Naive B cell (primary cell): ENCODE measurements around the gene MAGEB4. TPM values are rescaled to one million over a fixed set of nuclear protein-coding genes. Genes with fewer than 3 reads are reported as not detected.

ENCODE experiments used
- ATAC-seq, 2 donors: fragments of 150-1000 bp; cut with Tn5 transposase; 2 replicates each; pipeline ENCODE4 v1.10.0; 2021; ENCODE audit warnings: low read depth in 2 of 2, mild to moderate bottlenecking in 2 of 2, moderate library complexity in 2 of 2
- DNase-seq: peaks from one replicate; pipeline ENCODE4 v3.0.0; 2022
- H3K27ac Mint-ChIP-seq, 6 donors: one replicate each; pipeline ENCODE4 v1.8.0; 2020 to 2022; ENCODE audit warnings: mild to moderate bottlenecking in 6 of 6, mixed read lengths in 6 of 6, moderate library complexity in 5 of 6, inconsistent platforms in 2 of 6
- H3K27me3 Mint-ChIP-seq, 3 donors: one replicate each; pipeline ENCODE4 v1.8.0; 2021 to 2022; ENCODE audit warnings: mixed read lengths in 3 of 3, mild to moderate bottlenecking in 1 of 3
- H3K36me3 Mint-ChIP-seq, 2 donors: one replicate each; pipeline ENCODE4 v1.8.0; 2020 to 2022; ENCODE audit warnings: mixed read lengths in 2 of 2, inconsistent platforms in 1 of 2, mild to moderate bottlenecking in 1 of 2
- H3K4me1 Mint-ChIP-seq, 3 donors: one replicate each; pipeline ENCODE4 v1.8.0; 2020 to 2022; ENCODE audit warnings: mixed read lengths in 3 of 3, inconsistent platforms in 1 of 3, mild to moderate bottlenecking in 1 of 3, moderate library complexity in 1 of 3
- H3K4me3 Mint-ChIP-seq, 8 donors: one replicate each; pipeline ENCODE4 v1.8.0; 2020 to 2022; ENCODE audit warnings: mild to moderate bottlenecking in 8 of 8, mixed read lengths in 8 of 8, moderate library complexity in 8 of 8, inconsistent platforms in 2 of 8
- H3K9me3 Mint-ChIP-seq, 7 donors: one replicate each; pipeline ENCODE4 v1.8.0; 2020 to 2022; ENCODE audit warnings: mixed read lengths in 7 of 7, mild to moderate bottlenecking in 5 of 7, inconsistent platforms in 2 of 7, moderate library complexity in 1 of 7
- polyA plus RNA-seq, 6 donors: library from polyadenylated mRNA; unstranded; fragments of 300-500 nt; fragmentation: Illumina TruSeq; gene quantifications; one replicate each; pipeline ENCODE4 v1.2.3, GENCODE V29; 2021; ENCODE audit warnings: low read depth in 6 of 6

MAGEB4 gene
- polyA plus RNA-seq, 6 donors from 2014 or later: not detected

GRCh38 chrX:30253257-30253656, 11.5 kb downstream of the MAGEB4 start:
- no peak overlapping the region for H3K4me3 Mint-ChIP-seq
- ATAC-seq (no peak), DNase-seq (no peak)
- no peaks in the 10 kb centered on the region for H3K27me3 Mint-ChIP-seq
- no peaks in the 10 kb centered on the region for H3K36me3 Mint-ChIP-seq
- H3K4me1 Mint-ChIP-seq: no peaks in the 10 kb centered on the region
- H3K9me3 Mint-ChIP-seq: peaks cover 0 to 24% (median 9%) of the 10 kb centered on the region in 7 donors
- no peak overlapping the region for H3K27ac Mint-ChIP-seq

- Mint-ChIP-seq H3K27ac (no peak overlapping the region), H3K4me3 (no peak overlapping the region), H3K27me3 (no peaks in the 10 kb centered on the region), H3K4me1 (no peaks in the 10 kb centered on the region), H3K36me3 (no peaks in the 10 kb centered on the region), H3K9me3 (peaks cover 0 to 19% (median 6%) of the 10 kb centered on the region in 7 donors)
- ATAC-seq: no peak
- DNase-seq: no peak
Measured at GRCh38 chrX:30259927-30260326, 18.1 kb downstream of the MAGEB4 start.

- Mint-ChIP-seq H3K9me3 (peaks cover 0 to 9% (median 2%) of the 10 kb centered on the region in 7 donors), H3K27me3 (peaks cover 0 to 3% (median 0%) of the 10 kb centered on the region in 3 donors), H3K36me3 (no peaks in the 10 kb centered on the region), H3K4me3 (no peak overlapping the region), H3K27ac (no peak overlapping the region), H3K4me1 (no peaks in the 10 kb centered on the region)
- ATAC-seq (no peak), DNase-seq (no peak)
Measured at GRCh38 chrX:30261012-30261411, 19.2 kb downstream of the MAGEB4 start.

GRCh38 chrX:30262763-30263162, 21.0 kb downstream of the MAGEB4 start:
- DNase-seq: no peak
- no peak for ATAC-seq
- H3K9me3 Mint-ChIP-seq: no peaks in the 10 kb centered on the region
- no peaks in the 10 kb centered on the region for H3K4me1 Mint-ChIP-seq
- no peaks in the 10 kb centered on the region for H3K36me3 Mint-ChIP-seq
- peaks cover 0 to 3% (median 0%) of the 10 kb centered on the region in 3 donors for H3K27me3 Mint-ChIP-seq
- H3K4me3 Mint-ChIP-seq: no peak overlapping the region
- H3K27ac Mint-ChIP-seq: no peak overlapping the region

GRCh38 chrX:30270639-30271038, 28.8 kb downstream of the MAGEB4 start:
- peaks cover 0 to 2% (median 0%) of the 10 kb centered on the region in 7 donors for H3K9me3 Mint-ChIP-seq
- no peak for DNase-seq
- H3K4me1 Mint-ChIP-seq: no peaks in the 10 kb centered on the region
- peaks cover 3 to 12% (median 8%) of the 10 kb centered on the region in 3 donors for H3K27me3 Mint-ChIP-seq
- H3K36me3 Mint-ChIP-seq: no peaks in the 10 kb centered on the region
- ATAC-seq: no peak
- no peak overlapping the region for H3K4me3 Mint-ChIP-seq
- H3K27ac Mint-ChIP-seq: no peak overlapping the region

- no peak overlapping the region for H3K27ac Mint-ChIP-seq
- DNase-seq: no peak
- no peak for ATAC-seq
- peaks cover 0 to 3% (median 0%) of the 10 kb centered on the region in 3 donors for H3K27me3 Mint-ChIP-seq
- H3K9me3 Mint-ChIP-seq: peaks cover 0 to 2% (median 0%) of the 10 kb centered on the region in 7 donors
- no peaks in the 10 kb centered on the region for H3K36me3 Mint-ChIP-seq
- no peaks in the 10 kb centered on the region for H3K4me1 Mint-ChIP-seq
- no peak overlapping the region for H3K4me3 Mint-ChIP-seq
Measured at GRCh38 chrX:30275498-30275897, 33.7 kb downstream of the MAGEB4 start.

- H3K4me1 Mint-ChIP-seq: no peaks in the 10 kb centered on the region
- H3K36me3 Mint-ChIP-seq: no peaks in the 10 kb centered on the region
- DNase-seq: no peak
- H3K27me3 Mint-ChIP-seq: peaks cover 0 to 3% (median 0%) of the 10 kb centered on the region in 3 donors
- no peak overlapping the region for H3K4me3 Mint-ChIP-seq
- ATAC-seq: no peak
- H3K9me3 Mint-ChIP-seq: no peaks in the 10 kb centered on the region
- no peak overlapping the region for H3K27ac Mint-ChIP-seq
Measured at GRCh38 chrX:30278365-30278764, 36.6 kb downstream of the MAGEB4 start.

GRCh38 chrX:30280428-30280827, 38.6 kb downstream of the MAGEB4 start:
- H3K27ac Mint-ChIP-seq: no peak overlapping the region
- ATAC-seq: no peak
- no peak for DNase-seq

GRCh38 chrX:30282527-30282926, 40.7 kb downstream of the MAGEB4 start:
- Mint-ChIP-seq H3K9me3 (no peaks in the 10 kb centered on the region), H3K36me3 (no peaks in the 10 kb centered on the region), H3K27ac (no peak overlapping the region), H3K27me3 (no peaks in the 10 kb centered on the region), H3K4me3 (no peak overlapping the region), H3K4me1 (no peaks in the 10 kb centered on the region)
- ATAC-seq (no peak), DNase-seq (no peak)

More at GRCh38 chrX:30280428-30280827, 38.6 kb downstream of the MAGEB4 start:
- Mint-ChIP-seq H3K4me1 (no peaks in the 10 kb centered on the region), H3K4me3 (no peak overlapping the region), H3K36me3 (no peaks in the 10 kb centered on the region), H3K27me3 (no peaks in the 10 kb centered on the region), H3K9me3 (no peaks in the 10 kb centered on the region)

GRCh38 chrX:30283456-30284200, 41.8 kb downstream of the MAGEB4 start:
- Mint-ChIP-seq H3K27me3 (no peaks in the 10 kb centered on the region), H3K36me3 (no peaks in the 10 kb centered on the region), H3K27ac (no peak overlapping the region), H3K4me3 (no peak overlapping the region), H3K9me3 (no peaks in the 10 kb centered on the region), H3K4me1 (no peaks in the 10 kb centered on the region)
- DNase-seq: no peak
- no peak for ATAC-seq

Other genes starting within 250 kb of the MAGEB4 start
- gene MAGEB2, start 26.4 kb upstream of the MAGEB4 start, polyA plus RNA-seq: not detected
- not detected for gene MAGEB3, start 11.3 kb upstream of the MAGEB4 start, polyA plus RNA-seq
- gene MAGEB1, start 5.1 kb downstream of the MAGEB4 start, polyA plus RNA-seq: not detected
- not detected for gene NR0B1, start 67.4 kb downstream of the MAGEB4 start, polyA plus RNA-seq